Measurements from ENCODE around the gene CDC14C.
"Not testable (repeated sequence)": the region's sequence is repeated elsewhere in the genome, so short reads cannot be mapped to it uniquely, and the experiment has no call there.

The CDC14C gene

DNA sequence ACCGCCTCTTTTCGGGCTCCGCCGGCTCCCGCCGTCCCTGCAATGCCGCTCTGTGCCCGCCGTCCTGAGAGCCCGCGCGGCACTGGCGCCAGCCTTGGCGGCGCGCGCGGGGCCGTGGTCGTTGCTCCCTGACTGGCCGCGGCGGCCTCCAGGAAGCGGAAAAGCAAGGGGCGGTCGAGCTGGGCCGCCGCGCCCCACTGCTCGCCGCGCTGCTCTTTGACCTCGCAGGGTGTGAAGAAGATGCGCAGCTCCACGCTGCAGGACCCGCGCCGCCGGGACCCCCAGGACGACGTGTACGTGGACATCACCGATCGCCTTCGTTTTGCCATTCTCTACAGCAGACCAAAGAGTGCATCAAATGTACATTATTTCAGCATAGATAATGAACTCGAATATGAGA lies at the start of gene CDC14C:
TSS of gene CDC14C (plus strand) at position 115 of the 400 bp plus-strand sequence. CDS start at position 241, 126 bp downstream.
- DNase-seq: no peak

DNA sequence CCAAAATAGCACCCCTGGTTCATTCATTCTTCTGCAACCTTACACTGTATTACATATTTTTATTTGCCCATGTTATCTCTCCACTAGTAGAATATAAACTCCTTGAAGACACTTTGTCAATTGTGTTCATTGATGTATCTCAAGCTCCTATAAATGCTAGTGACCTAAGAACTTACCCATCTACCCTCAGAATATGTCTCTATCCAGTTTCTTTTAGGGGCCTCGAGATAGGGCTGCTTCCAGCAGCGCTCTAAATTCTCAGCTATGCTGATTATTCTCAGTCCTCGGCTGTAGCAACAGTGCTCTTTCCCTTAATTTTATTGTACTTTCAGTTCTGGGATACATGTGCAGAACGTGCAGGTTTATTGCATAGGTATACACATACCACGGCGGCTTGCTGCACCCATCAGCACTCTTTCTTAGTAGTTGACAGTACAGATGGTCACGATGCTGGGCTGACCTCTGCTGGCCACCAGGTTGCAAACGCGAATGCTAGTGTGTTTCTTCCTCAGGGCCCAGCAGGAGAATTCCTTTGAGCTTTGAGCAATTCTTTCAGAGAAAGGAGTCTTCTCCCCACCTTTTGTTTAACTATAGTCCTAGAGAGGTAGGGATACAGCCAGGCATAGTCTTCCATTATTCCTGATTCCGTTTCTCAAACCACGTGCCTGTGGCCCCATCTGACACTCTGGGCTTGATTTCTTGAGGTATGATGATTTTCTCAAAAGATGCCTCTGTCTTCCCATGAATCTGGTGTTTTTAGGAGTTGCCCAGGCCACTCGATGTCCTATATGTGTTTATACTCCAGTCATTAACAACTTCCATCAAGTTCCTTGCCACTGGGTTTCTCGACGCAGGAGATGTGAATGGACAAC lies 49.1 kb upstream of the CDC14C start:
- DNase-seq: no peak

DNA sequence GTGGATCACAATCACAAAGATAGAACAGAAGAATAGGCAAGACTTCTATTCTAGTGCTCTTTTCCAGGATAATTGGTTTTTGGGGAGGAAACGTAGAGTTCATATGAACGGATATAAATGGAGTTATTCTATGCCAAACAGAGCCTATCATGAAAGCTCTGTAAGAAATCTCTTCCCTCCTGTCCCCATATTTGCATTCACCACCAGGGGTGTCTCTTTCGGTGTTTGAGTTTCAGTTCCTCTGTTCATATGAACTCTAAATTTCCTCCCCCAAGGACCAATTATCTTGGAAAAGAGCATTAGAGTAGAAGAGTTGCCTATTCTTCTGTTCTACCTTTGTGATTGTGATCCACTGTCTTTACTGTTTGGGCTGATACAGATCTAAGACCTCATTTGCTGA lies 48.3 kb upstream of the CDC14C start:
- no peak for DNase-seq

DNA sequence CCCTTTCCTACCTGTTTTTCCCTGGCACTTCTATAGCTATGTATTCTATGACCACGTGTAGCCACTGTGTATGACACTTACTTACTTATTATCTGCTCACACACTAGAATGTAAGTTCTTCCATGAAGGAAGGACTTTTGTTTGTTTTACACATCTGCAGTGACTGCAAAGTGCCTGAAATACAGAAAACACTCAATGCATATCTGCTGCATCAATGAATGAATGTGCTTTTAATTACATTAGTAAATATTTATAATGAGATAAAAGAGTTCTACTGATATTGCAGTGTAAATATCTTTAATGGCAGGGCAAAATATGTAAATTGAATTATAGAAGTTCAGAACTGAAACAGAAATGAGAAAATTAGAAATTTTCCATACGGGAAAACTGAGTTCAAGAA lies 43.5 kb upstream of the CDC14C start:
- no peak for DNase-seq

DNA sequence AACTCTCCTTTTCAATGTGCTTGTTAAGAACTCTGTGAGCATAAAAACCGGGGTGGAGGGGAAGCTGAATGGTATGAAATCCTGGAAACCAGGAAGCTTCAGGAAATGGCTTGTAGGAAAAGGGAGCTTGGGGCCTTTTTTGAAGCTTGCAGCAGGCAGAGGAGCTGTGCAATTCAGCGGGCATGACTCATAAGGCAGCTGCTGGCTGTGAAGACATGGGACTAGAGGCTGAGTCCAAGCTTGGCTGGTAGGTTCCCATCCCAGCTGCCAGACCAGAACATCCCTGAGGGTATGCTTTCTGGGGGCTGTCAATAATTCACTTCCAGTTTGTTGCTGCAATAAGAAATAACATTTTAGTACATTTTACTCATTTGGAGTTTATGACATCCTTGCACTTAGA lies 36.8 kb upstream of the CDC14C start:
- DNase-seq: no peak

DNA sequence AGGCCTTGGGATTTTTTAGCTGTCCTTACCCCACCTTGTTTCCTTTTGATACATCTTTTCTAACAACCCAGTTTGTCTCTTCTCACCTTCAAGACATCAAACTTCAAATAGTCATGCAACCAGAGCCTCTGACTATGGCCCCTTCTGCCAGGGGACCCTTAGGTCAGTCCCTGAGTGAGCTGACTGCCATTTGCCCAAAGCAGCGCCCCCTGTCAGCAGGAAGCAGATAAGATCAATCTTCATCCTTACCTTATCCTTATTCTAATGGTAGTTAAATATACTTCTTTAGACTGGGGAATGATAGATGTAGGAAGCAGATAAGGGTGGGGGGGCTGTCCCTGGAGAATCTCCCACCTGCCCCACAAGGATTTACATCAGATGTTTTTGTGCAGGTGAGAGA lies 29.8 kb upstream of the CDC14C start:
- no peak for DNase-seq

DNA sequence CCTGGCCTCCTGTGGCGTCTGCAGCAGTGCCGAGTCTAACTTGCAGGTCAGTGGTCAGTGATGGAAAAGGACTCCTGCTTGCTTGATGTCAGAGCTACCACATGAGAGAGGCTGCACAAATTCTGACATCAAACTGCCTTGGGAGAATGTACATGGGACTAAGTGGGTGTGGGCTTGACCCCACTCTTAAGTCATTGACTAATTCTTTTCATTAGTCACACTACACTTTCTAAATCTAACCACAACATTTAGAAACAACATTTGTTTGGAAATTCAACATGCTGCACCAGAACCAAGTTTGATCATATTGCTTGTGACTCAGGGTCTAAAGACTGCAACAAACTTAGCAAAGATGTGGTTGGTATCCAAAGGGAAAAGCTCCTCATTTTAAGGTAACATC lies 24.4 kb upstream of the CDC14C start:
- no peak for DNase-seq

DNA sequence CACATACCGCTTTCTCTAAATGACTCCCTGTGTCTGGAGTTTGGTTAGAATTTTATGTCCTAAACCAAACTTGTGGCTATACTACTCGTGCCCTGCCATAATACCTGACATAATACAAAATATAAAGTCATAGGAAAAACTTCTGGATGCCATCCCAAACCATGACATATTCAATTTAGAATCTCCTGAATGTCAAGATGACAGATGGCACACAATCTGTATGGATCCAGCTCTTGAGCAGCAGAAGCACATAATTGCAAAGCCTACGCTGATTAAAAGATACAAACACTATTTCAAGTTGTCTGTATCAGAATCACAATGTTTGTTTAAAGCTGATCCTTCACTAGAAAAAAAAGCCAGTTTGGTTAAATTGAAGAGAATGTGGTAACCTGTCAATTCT lies 22.4 kb upstream of the CDC14C start:
- no peak for DNase-seq

DNA sequence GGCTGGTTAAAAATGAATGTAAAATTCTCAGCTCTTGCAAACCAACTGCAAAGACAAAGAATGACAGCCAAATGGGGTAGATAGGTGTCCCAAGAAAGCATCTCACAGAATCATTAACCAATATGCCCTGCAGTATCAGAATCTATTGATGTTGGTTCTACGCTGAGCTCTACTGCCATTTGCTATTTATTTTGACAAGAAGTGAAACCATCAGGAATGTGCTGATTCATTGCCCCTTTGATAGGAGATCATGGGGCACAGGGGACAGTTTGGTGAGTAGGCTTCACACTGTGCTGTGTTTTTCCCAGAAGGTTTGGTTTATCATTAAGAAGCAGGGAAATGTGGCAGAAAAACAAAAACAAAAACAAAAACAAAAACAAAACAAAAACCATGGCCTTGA lies 19.4 kb upstream of the CDC14C start:
- no peak for DNase-seq

DNA sequence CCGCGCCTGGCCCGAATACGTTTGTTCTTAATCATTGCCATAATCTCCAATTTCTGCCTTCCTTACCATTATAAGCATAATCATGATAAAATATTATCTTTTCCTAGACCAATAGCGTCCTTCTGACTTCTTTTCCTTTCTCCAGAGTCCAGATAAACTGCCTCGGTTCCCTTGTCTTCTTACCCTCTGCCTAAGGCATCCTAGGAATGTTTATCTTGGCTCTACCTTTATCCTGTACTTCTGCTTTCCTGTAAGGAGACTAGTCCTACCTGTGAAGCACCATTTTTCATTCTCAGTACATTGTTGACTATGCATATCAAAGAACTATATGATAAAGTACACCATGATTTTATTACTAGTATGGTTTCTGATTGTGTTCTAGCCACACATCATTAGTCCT lies 18.7 kb upstream of the CDC14C start:
- not testable (repeated sequence) for DNase-seq

DNA sequence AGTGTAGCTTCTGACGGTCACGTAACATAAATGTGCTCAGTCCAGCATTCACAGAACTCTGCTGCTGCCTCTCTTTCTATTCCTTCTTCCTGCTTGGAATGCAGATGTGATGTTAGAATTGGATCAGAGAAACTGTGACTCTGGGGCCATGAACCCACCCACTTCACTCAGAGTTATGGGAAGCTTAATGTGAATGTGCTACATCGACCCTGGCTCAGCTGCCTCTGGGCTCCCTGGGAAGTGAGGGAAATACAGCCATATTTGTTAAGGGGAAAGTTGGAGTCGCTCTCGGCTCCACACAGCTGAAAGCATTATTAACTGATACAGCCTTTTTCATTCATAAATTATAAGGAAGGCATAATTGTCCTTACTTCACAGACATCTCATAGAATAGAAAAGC lies 14.5 kb upstream of the CDC14C start:
- DNase-seq: not testable (repeated sequence)

DNA sequence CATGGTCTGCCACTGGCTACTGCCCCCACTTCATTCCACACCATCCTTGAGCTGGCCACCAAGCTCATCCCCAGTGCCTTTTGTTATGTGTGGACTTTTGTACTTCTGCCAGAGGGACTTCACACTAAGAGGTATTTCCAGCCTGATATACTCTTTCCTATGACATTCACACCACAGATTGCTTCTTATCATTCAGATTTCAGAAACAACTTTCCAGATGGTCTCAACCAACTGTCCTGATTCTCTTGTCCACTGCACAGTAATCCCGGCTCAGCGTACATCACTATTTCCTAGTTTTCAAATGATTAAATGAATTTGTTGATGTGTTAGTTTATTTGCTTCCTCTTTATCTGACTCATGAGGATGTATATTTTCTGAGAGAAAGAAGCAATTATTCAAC lies 7.1 kb downstream of the CDC14C start:
- DNase-seq: no peak

DNA sequence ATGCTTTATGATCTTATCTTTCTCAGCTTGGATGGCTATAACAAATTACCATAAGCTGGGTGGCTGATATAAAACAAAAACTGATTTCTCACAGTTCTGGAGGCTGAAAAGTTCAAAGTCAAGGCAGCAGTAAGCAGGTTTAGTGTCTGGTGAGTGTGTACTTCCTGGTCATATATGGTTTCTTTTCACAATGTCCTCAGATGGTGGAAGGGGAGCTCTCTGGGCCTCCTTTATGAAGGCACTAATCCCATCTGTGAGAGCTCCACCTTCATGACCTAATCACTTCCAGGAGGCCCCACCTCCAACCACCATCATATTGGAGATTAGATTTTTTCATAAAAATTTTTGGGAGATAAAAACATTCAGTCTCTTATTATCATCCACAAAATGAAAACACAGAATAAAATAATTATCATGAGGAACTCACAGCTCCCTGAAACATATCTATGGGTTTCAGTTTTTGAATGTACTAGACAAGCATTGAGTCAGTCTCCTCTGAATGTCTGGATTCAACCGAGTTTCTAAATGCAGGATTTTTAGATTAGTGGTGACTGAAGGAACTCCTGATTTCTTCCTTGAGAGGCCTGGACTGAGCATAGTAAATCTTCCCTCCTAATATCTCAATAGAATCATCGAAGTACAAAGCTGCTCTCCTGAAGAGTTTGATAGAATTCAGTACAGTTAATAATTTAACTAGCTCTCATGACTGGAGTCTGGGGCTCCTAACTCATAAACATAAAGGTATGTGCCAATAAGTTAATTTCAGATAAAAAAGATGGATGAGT lies 8.0 kb downstream of the CDC14C start:
- no peak for DNase-seq

DNA sequence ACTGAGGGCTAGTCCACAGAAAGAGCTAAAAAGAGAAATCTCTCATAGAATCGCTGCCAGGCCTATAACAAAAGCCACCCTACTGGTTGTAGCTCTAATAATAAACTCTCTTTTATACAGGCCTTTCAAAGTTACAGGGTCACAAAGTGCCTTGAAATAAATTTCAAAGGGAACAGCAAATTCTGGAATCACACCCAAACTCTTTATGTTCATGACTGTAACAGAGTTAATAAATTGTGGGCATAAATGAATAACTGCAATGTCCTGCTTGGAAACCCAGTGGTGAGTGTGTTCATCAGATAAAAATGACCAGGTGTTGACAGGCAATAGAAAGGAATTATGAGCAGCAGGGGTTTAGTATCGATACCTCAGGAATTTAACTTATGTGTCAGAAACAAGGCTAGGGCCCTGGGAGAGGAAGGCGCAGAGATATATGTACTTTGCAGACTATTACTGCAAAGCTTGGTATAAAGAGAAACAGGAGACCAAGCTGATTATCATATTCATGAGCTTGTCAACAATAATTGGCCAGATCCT lies 9.3 kb downstream of the CDC14C start:
- DNase-seq: no peak

DNA sequence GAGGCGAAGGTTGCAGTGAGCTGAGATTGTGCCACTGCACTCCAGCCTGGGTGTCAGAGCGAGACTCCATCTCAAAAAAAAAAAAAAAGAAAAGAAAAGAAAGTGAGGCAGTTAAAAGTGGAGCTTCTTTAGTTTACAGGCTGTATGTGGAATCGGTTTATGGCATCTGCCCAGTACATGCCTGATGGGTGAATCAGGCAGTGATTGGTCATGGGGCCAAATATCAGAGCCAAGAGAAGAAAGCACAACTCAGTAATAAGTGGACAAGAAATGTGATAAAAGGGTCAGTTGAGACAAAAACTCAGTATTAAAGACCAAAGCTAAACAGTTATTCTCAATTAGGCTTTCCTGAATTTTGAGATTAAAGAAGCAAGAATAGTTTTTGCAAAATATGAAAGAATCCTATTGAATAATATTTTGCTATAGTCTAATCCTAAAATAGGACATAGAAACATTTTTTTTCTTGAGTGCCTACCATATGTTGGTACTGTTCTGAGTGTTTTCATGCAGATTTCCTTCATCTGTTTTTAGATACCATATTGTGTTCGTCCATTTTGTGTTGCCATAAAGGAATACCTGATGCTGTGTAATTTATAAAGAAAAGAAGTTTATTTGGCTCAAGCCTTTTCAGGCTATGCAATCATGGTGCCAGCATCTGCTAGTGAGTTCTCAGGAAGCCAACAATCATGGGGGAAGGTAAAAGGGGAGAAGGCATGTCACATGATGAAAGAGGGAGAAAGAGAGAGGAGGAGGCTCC lies 14.4 kb downstream of the CDC14C start:
- DNase-seq: no peak

DNA sequence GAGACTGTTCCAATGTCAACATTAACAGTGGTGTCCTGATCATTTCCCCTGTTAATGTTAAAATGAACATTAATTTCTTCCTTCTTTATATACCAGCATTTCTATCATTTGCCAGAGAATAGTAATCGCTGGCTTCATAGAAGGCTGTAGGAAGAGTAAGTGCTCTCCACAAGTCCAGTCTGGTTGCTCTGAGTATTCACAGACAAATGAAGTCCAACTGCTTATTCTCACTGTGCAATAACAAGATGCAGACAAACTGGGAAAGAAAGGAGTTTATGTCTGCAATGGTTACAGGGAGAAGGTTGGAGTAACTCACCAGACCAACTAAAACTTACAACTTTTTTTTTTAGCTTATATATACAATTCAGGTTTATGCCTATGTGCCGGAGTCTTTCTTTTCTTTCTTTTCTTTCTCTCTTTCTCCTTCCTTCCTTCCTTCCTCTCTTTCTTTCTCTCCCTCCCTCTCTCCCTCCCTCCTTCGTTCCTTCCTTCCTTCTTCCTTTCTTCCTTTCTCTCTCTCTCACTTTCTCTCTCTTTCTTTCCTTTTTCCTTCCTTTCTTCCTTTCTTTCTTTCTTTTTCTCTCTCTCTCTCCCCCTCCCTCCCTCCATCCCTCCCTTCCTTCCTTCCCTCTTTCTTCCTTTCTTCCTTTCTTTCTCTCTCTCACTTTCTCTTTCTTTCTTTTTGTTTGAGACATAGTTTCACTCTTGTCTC lies 19.1 kb downstream of the CDC14C start:
- no peak for DNase-seq

DNA sequence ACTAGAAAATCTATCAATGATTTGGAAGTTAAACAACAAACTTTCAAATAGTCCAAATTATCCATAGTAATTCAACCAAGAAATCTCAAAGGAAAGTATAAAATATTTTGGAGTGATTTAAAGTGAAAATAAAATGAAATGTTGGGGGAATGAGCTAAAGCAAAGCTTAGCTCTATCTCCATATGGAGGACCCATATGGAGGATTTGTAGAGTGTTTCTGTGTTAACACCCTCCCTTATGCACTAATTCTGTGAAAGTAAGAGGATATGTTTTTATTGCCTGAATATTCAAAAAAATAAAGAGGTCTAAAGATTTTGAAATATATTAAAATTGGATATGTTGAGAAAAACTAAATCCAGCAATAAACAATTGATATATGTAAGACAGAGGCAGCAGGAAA lies 31.6 kb downstream of the CDC14C start:
- DNase-seq: no peak

DNA sequence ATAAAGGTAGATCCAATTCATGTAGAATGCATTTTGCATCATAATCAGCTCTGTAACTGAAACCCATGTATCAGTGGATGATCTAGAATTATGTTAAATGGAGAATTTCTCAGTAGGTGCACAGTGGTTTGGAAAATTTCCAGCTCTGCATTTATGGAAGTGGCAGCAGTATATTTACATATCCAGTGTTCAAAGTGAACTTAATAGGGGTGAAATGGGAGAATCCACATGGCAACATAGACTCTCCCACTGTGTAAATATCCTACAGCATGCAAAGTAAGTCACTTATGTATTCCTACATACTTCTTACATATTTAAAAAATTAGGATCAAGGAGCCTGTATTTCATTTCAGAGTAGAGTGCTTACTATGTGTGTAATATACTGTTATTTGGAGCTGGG lies 35.3 kb downstream of the CDC14C start:
- DNase-seq: no peak

DNA sequence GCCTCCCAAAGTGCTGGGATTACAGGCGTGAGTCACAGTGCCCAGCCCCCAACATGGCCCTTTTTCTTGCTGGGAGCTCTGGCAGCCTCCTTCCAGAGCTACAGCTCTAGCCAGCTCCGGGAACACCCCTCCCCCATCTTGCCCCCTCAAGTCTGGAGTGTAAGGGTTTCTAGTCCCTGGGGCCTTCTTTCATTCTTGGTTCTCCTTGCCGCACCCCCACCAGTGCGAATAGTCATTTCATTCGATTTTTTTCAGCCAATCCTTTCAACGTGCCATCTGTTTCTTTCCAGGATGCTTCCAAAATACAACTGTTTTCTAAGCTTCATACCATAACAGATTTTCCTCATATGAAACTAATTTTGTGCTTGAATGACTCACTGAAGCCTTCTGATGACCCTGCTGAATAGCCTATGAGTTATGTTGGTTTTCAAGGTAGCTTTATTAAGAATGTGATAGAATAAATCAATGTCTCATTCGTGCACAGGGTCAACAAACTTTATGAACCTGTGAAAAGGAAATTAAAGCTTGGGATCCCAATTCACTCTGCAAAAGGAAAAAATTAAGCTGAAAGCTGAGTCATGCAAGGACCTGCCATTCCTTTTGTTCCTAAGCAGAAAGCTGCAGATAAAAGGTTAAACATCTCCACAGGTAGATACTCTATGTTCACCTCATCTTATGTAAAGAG lies 38.6 kb downstream of the CDC14C start:
- no peak for DNase-seq

DNA sequence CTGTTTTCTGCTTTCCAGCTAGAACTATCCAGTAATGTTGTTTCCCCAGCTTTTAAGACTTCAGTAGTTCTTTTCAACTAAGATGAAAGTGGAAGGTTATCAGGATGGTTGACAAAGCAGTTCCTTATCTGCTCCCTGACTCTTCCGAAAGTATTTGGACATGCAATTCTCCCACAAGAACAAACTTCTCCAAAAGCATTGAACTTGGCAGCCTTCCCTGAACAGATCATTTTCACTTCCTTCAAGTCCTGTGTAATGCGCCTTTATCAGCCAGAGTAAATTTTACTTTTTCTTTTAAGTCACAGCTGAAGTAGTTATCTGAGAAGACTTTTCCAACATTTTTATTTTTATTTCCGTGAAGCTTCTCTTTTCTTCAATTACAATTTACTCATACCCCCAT lies 39.7 kb downstream of the CDC14C start:
- DNase-seq: no peak

DNA sequence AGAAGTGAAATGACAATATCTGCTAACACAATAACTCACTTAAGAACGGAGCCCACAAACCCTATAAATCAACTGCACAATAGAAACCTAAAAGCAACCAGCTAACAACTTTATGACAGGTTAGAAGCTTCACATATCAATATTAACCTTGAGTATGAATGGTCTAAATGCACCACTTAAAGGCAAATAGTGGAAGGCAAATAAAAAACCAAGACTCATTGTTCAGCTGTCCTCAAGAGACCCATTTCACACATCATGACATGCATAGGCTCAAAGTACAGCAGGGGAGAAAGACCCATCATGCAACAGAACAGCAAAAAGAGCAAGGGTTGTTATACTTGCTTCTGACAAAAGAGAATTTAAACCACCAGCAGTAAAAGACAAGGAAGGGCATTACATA lies 46.8 kb downstream of the CDC14C start:
- no peak for DNase-seq

DNA sequence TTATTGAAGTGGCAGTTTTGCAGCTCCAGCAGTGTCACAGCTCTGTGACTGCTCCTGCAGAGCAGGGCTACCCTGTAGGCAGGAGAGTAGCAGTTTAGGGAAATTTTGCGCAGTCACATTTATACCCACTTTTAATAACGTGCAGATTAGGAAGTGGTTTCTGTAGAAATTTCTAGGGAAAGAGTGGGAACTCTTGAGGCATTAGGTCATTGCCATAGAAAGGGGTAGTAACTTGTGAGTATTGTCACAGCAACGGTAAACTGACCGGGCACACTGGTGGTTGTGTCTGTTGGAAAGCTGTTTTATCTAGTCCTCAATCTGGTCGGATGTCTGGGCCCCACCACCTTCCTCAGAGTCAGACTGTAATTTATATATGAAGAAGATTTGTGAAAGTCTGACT lies 51.9 kb downstream of the CDC14C start:
- DNase-seq: no peak

All from GDM1 (cell line).